HG03378 (cell line): Measurements from ENCODE around the gene MRPS22.
"Not testable (repeated sequence)": the region's sequence is repeated elsewhere in the genome, so short reads cannot be mapped to it uniquely, and the experiment has no call there.

Experiments used
- ATAC-seq: cut with Tn5 transposase; IDR thresholded peaks from one replicate; pipeline ENCODE4 v1.9.1; 2021; ENCODE audit warnings: mild to moderate bottlenecking, moderate library complexity; ENCODE audit not compliant: unreplicated experiment

Gene MRPS22

GRCh38 chr3:139389552-139390368, 45.9 kb downstream of the MRPS22 start, which contains the start of gene COPB2:
Gene COPB2 (minus strand): TSS chr3:139389647. CDS start chr3:139389550, 97 bp downstream.
- peak; percentile 97 for ATAC-seq

GRCh38 chr3:139394116-139394515, 50.3 kb downstream of the MRPS22 start:
- ATAC-seq: no peak

- no peak for ATAC-seq
These were observed 52.9 kb downstream of the MRPS22 start for GRCh38 chr3:139396707-139397106.

GRCh38 chr3:139401155-139401554, 57.3 kb downstream of the MRPS22 start:
- not testable (repeated sequence) for ATAC-seq
